GM21360 (cell line): Measurements from ENCODE around the gene CARS1.

Experiments
- ATAC-seq: cut with Tn5 transposase; IDR thresholded peaks from one replicate; pipeline ENCODE4 v1.9.1; 2021; ENCODE audit warnings: mild to moderate bottlenecking, moderate library complexity; ENCODE audit not compliant: unreplicated experiment

The CARS1 gene

GRCh38 chr11:3057069-3057963, at the start of gene CARS1:
CARS1 (minus strand) TSS chr11:3057423; CDS start chr11:3057367, 56 bp downstream.
- peak; percentile 96 for ATAC-seq

- no peak for ATAC-seq
These were observed 48.8 kb upstream of the CARS1 start for GRCh38 chr11:3105791-3106735.

- no peak for ATAC-seq
These were observed 48.0 kb upstream of the CARS1 start for GRCh38 chr11:3104961-3105790.

GRCh38 chr11:3104051-3104714, 47.0 kb upstream of the CARS1 start:
- no peak for ATAC-seq

GRCh38 chr11:3103076-3103475, 45.9 kb upstream of the CARS1 start:
- ATAC-seq: no peak

- no peak for ATAC-seq
These were observed 45.4 kb upstream of the CARS1 start for GRCh38 chr11:3102641-3102921.

GRCh38 chr11:3101921-3102640, 44.9 kb upstream of the CARS1 start:
- no peak for ATAC-seq

- no peak for ATAC-seq
These were observed 42.0 kb upstream of the CARS1 start for GRCh38 chr11:3099178-3099577.

GRCh38 chr11:3096909-3097530, 39.8 kb upstream of the CARS1 start:
- no peak for ATAC-seq

GRCh38 chr11:3095712-3096361, 38.6 kb upstream of the CARS1 start:
- no peak for ATAC-seq

GRCh38 chr11:3094223-3094824, 37.1 kb upstream of the CARS1 start:
- no peak for ATAC-seq

GRCh38 chr11:3093281-3094191, 36.3 kb upstream of the CARS1 start:
- no peak for ATAC-seq

GRCh38 chr11:3092603-3093141, 35.4 kb upstream of the CARS1 start:
- no peak for ATAC-seq

- ATAC-seq: no peak
These were observed 34.8 kb upstream of the CARS1 start for GRCh38 chr11:3091846-3092602.

GRCh38 chr11:3091081-3091845, 34.0 kb upstream of the CARS1 start:
- no peak for ATAC-seq
